ENCODE measurements around the gene SLC35B4. TPM values are rescaled to one million over a fixed set of nuclear protein-coding genes. Genes with fewer than 3 reads are reported as not detected.

Gene SLC35B4
- total and polyA plus RNA-seq, 3 donors from 2014 or later = 11.0 to 15.7 (median 13.9) TPM

DNA sequence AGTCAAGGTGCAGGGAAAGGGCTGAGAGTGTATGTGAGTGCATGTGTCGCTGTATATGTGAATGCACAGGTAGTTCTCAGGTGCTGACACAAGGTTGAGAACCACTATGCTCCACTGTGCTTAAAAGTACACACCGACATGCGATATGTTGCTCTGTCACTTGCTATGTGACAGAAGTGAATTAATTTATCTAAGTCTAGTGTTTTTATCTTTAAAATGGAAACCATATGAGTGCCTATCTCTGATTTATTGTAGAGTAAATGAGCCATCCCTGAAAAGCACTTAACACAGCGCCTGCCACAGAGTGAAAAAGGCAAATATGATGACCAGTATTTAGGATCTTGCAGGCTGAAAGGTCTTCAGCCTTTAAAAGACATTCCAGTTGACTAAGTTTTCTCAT lies 4.9 kb downstream of the SLC35B4 start:
- no peak overlapping the region for H3K27ac ChIP-seq
- H3K9me3 ChIP-seq = no peaks in the 10 kb centered on the region
- no peak overlapping the region for H3K4me3 ChIP-seq
- H3K4me1 ChIP-seq = no peaks in the 10 kb centered on the region
- intact Hi-C loops (cut with DNase I; ENCODE audit: low total_unique reads) = no loop called here
- no peak for TF ChIP-seq POLR2A (IDR thresholded peaks at IDR 0.05)
- TF ChIP-seq, protein P1, sequence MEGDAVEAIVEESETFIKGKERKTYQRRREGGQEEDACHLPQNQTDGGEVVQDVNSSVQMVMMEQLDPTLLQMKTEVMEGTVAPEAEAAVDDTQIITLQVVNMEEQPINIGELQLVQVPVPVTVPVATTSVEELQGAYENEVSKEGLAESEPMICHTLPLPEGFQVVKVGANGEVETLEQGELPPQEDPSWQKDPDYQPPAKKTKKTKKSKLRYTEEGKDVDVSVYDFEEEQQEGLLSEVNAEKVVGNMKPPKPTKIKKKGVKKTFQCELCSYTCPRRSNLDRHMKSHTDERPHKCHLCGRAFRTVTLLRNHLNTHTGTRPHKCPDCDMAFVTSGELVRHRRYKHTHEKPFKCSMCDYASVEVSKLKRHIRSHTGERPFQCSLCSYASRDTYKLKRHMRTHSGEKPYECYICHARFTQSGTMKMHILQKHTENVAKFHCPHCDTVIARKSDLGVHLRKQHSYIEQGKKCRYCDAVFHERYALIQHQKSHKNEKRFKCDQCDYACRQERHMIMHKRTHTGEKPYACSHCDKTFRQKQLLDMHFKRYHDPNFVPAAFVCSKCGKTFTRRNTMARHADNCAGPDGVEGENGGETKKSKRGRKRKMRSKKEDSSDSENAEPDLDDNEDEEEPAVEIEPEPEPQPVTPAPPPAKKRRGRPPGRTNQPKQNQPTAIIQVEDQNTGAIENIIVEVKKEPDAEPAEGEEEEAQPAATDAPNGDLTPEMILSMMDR (IDR thresholded peaks at IDR 0.05) = no peak
- 96 to 98% methylated on average over 4 of the region's 4 CpGs for WGBS, 2 donors
- no peak for DNase-seq
- H3K27me3 ChIP-seq = no peaks in the 10 kb centered on the region
- no peaks in the 10 kb centered on the region for H3K36me3 ChIP-seq (ENCODE audit: low read depth, missing control alignments)

DNA sequence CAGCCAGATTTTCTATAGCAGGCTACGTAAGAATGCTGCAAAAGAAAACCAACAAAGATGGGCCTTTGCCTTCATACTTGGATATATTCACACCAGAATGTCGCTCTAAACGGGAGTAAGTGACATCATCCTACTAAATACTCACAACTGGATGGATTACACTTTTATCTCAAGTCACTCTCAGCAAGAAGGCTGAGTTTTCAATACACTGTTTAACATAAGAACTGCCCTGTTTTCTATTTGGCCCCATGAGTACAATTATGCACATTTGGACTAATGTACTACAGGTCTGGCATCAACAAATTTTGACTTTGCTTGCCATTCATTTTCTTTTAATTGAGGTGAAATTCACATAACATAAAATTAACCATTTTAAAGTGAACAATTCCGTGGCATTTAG lies 8.2 kb downstream of the SLC35B4 start:
- H3K27me3 ChIP-seq = no peaks in the 10 kb centered on the region
- no peaks in the 10 kb centered on the region for H3K4me1 ChIP-seq
- no peak for DNase-seq
- no peak overlapping the region for H3K4me3 ChIP-seq
- no peaks in the 10 kb centered on the region for H3K9me3 ChIP-seq
- 88 to 93% methylated on average over 4 of the region's 4 CpGs for WGBS, 2 donors
- TF ChIP-seq, protein P1 (IDR thresholded peaks at IDR 0.05) = no peak
- no peak for TF ChIP-seq POLR2A (IDR thresholded peaks at IDR 0.05)
- intact Hi-C loops (cut with DNase I; ENCODE audit: low total_unique reads) = no loop called here
- H3K27ac ChIP-seq = no peak overlapping the region
- H3K36me3 ChIP-seq (ENCODE audit: low read depth, missing control alignments) = no peaks in the 10 kb centered on the region

DNA sequence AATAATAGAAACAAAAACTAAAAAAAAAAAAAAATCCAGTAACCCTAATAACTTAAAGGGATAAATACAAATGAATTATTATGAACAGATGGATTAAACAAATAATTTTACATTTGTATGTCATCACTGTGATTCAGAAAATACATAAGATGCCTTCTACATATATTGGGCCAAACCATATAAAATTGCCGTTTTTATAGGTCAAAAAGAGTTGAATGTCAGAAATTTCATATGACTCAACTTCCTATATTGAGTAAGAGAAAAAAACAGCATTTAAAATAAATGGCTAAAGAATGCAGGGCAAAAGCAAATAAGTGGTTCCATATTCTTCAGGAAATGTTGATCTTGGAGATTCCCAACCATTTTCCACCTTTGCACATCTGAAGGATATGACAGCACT lies 9.4 kb downstream of the SLC35B4 start:
- Histone ChIP-seq H3K4me1 (no peaks in the 10 kb centered on the region), H3K36me3 (ENCODE audit: low read depth, missing control alignments) (no peaks in the 10 kb centered on the region), H3K27ac (no peak overlapping the region), H3K9me3 (no peaks in the 10 kb centered on the region), H3K27me3 (no peaks in the 10 kb centered on the region), H3K4me3 (no peak overlapping the region)
- TF ChIP-seq, protein P1 (IDR thresholded peaks at IDR 0.05) = no peak
- TF ChIP-seq POLR2A (IDR thresholded peaks at IDR 0.05) = no peak
- intact Hi-C loops (cut with DNase I; ENCODE audit: low total_unique reads) = no loop called here
- 85 to 96% methylated on average over 1 of the region's 1 CpG for WGBS, 2 donors
- no peak for DNase-seq

GRCh38 chr7:134302120-134302519 lies 14.6 kb downstream of the SLC35B4 start:
- no peaks in the 10 kb centered on the region for H3K4me1 ChIP-seq
- TF ChIP-seq, protein P1 (IDR thresholded peaks at IDR 0.05) = no peak
- no peak for TF ChIP-seq POLR2A (IDR thresholded peaks at IDR 0.05)

GRCh38 chr7:134301592-134301991 lies 15.1 kb downstream of the SLC35B4 start:
- 93% methylated on average over 3 of the region's 3 CpGs for WGBS, 2 donors
- H3K36me3 ChIP-seq (ENCODE audit: low read depth, missing control alignments) = no peaks in the 10 kb centered on the region
- no peaks in the 10 kb centered on the region for H3K27me3 ChIP-seq
- TF ChIP-seq POLR2A (IDR thresholded peaks at IDR 0.05) = no peak
- TF ChIP-seq, protein P1 (IDR thresholded peaks at IDR 0.05) = no peak
- H3K27ac ChIP-seq = no peak overlapping the region
- H3K9me3 ChIP-seq = no peaks in the 10 kb centered on the region
- intact Hi-C loops (cut with DNase I; ENCODE audit: low total_unique reads) = no loop called here
- H3K4me1 ChIP-seq = no peaks in the 10 kb centered on the region
- H3K4me3 ChIP-seq = no peak overlapping the region
- no peak for DNase-seq

More at GRCh38 chr7:134302120-134302519, 14.6 kb downstream of the SLC35B4 start:
- Histone ChIP-seq H3K27me3 (no peaks in the 10 kb centered on the region), H3K9me3 (no peaks in the 10 kb centered on the region), H3K36me3 (ENCODE audit: low read depth, missing control alignments) (no peaks in the 10 kb centered on the region), H3K27ac (no peak overlapping the region), H3K4me3 (no peak overlapping the region)
- 79 to 97% methylated on average over 2 of the region's 2 CpGs for WGBS, 2 donors
- intact Hi-C loops (cut with DNase I; ENCODE audit: low total_unique reads) = no loop called here
- DNase-seq = no peak

Data from testis (tissue), 3 donors.